ENCODE data around the gene CAPN14.

The CAPN14 gene

GRCh38 chr2:31241625-31242270 lies 24.4 kb upstream of the CAPN14 start:
- no peak for DNase-seq (ENCODE audit: low spot score)

- no peak for DNase-seq (ENCODE audit: low spot score)
Measured at GRCh38 chr2:31240381-31241365, 23.4 kb upstream of the CAPN14 start.

- no peak for DNase-seq (ENCODE audit: low spot score)
Measured at GRCh38 chr2:31239593-31240177, 22.4 kb upstream of the CAPN14 start.

GRCh38 chr2:31238906-31239592 lies 21.7 kb upstream of the CAPN14 start:
- no peak for DNase-seq (ENCODE audit: low spot score)

- no peak for DNase-seq (ENCODE audit: low spot score)
Measured at GRCh38 chr2:31238126-31238905, 21.0 kb upstream of the CAPN14 start.

- DNase-seq (ENCODE audit: low spot score), result no peak
Measured at GRCh38 chr2:31237348-31238017, 20.2 kb upstream of the CAPN14 start.

- no peak for DNase-seq (ENCODE audit: low spot score)
Measured at GRCh38 chr2:31236433-31237205, 19.3 kb upstream of the CAPN14 start.

GRCh38 chr2:31235504-31235902 lies 18.2 kb upstream of the CAPN14 start:
- DNase-seq (ENCODE audit: low spot score), result no peak

- DNase-seq (ENCODE audit: low spot score), result no peak
Measured at GRCh38 chr2:31234683-31235503, 17.6 kb upstream of the CAPN14 start.

- DNase-seq (ENCODE audit: low spot score), result peak; percentile 78
Measured at GRCh38 chr2:31233741-31234682, 16.7 kb upstream of the CAPN14 start, which contains the start of gene EHD3. TSS of gene EHD3 (plus strand) at chr2:31234152. CDS start at chr2:31234622, 470 bp downstream.

GRCh38 chr2:31233231-31233630 lies 15.9 kb upstream of the CAPN14 start:
- no peak for DNase-seq (ENCODE audit: low spot score)

- DNase-seq (ENCODE audit: low spot score), result no peak
Measured at GRCh38 chr2:31232586-31232985, 15.3 kb upstream of the CAPN14 start.

- no peak for DNase-seq (ENCODE audit: low spot score)
Measured at GRCh38 chr2:31231571-31232302, 14.4 kb upstream of the CAPN14 start.

- no peak for DNase-seq (ENCODE audit: low spot score)
Measured at GRCh38 chr2:31230751-31231150, 13.4 kb upstream of the CAPN14 start.

GRCh38 chr2:31228717-31229116 lies 11.4 kb upstream of the CAPN14 start:
- no peak for DNase-seq (ENCODE audit: low spot score)

GRCh38 chr2:31227711-31228125 lies 10.4 kb upstream of the CAPN14 start:
- no peak for DNase-seq (ENCODE audit: low spot score)

GRCh38 chr2:31227110-31227509 lies 9.8 kb upstream of the CAPN14 start:
- no peak for DNase-seq (ENCODE audit: low spot score)
